IMR-90 (cell line): ENCODE measurements around the gene USH2A. TPM values are rescaled to one million over a fixed set of nuclear protein-coding genes. Genes with fewer than 3 reads are reported as not detected.

Experiments used
- ATAC-seq: fragments of 200-7000 bp; cut with Tn5 transposase; 2 replicates; pipeline ENCODE4 v1.9.1; 2020; ENCODE audit warnings: low read depth, mild to moderate bottlenecking, moderate library complexity
- BruUV-seq: library from RNA; stranded (reverse); fragments of 400-500 nt; replicated peaks from 2 replicates; lab custom pipeline; 2021; lab: Mats Ljungman, UMichigan
- CTCF ChIA-PET: fragments of 300-600 bp; formaldehyde crosslinking; extraction: SDS; loops from one replicate; lab custom pipeline; 2021; ENCODE audit warnings: antibody characterized with exemption; lab: Yijun Ruan, JAX
- POLR2A ChIA-PET: fragments of 300-600 bp; sonication (Branson Sonifier 250); formaldehyde crosslinking; loops from one replicate; lab custom pipeline; 2022; ENCODE audit warnings: antibody characterized with exemption; ENCODE audit not compliant: unreplicated experiment; lab: Charles Lee
- DNase-seq: peaks from one replicate; pipeline ENCODE4 v3.0.0; 2013
- H2AFZ ChIP-seq: replicated peaks from 2 replicates; pipeline ENCODE3; 2013; ENCODE audit warnings: low read length, mild to moderate bottlenecking; ENCODE audit not compliant: poor library complexity
- H2AK5ac ChIP-seq: 2 replicates; pipeline ENCODE4 v1.6.1; 2013; ENCODE audit warnings: low read depth, low read length, inconsistent platforms
- H2AK9ac ChIP-seq: replicated peaks from 2 replicates; pipeline ENCODE3; 2013; ENCODE audit warnings: mild to moderate bottlenecking, low read depth, low read length, moderate library complexity; ENCODE audit not compliant: poor library complexity
- H2BK120ac ChIP-seq: 2 replicates; pipeline ENCODE4 v1.6.1; 2013; ENCODE audit warnings: low read depth, low read length, inconsistent platforms
- H2BK15ac ChIP-seq: 3 replicates; pipeline ENCODE4 v1.6.1; 2013; ENCODE audit warnings: low read depth, low read length, inconsistent platforms
- H2BK20ac ChIP-seq: 2 replicates; pipeline ENCODE4 v1.6.1; 2013; ENCODE audit warnings: low read depth, mild to moderate bottlenecking, inconsistent platforms, low read length, moderate library complexity
- H2BK5ac ChIP-seq: 2 replicates; pipeline ENCODE4 v1.6.1; 2013; ENCODE audit warnings: mild to moderate bottlenecking, low read depth, low read length, inconsistent platforms; ENCODE audit not compliant: poor library complexity, severe bottlenecking
- H3K14ac ChIP-seq: replicated peaks from 2 replicates; pipeline ENCODE4 v1.6.1; 2013; ENCODE audit warnings: low read depth, low read length, inconsistent platforms
- H3K18ac ChIP-seq: 2 replicates; pipeline ENCODE4 v1.6.1; 2013; ENCODE audit warnings: low read depth, low read length, control low read depth
- H3K23ac ChIP-seq: 2 replicates; pipeline ENCODE4 v1.6.1; 2013; ENCODE audit warnings: low read depth, low read length, inconsistent platforms
- H3K27ac ChIP-seq: 2 replicates; pipeline ENCODE4 v1.5.1; 2013; ENCODE audit warnings: mild to moderate bottlenecking, control low read depth, low read length; ENCODE audit not compliant: insufficient read depth
- H3K27me3 ChIP-seq: 2 replicates; pipeline ENCODE4 v1.6.1; 2013; ENCODE audit warnings: low read length; ENCODE audit not compliant: control insufficient read depth, insufficient read depth
- H3K36me3 ChIP-seq: 2 replicates; pipeline ENCODE4 v1.6.1; 2013; ENCODE audit warnings: low read length, mixed read lengths; ENCODE audit not compliant: control insufficient read depth, insufficient read depth
- H3K4ac ChIP-seq: 2 replicates; pipeline ENCODE4 v1.6.1; 2013; ENCODE audit warnings: low read depth, low read length, inconsistent platforms
- H3K4me1 ChIP-seq: 2 replicates; pipeline ENCODE4 v1.6.1; 2013; ENCODE audit warnings: low read length, mixed read lengths; ENCODE audit not compliant: control insufficient read depth, insufficient read depth
- H3K4me2 ChIP-seq: 2 replicates; pipeline ENCODE4 v1.6.1; 2013; ENCODE audit warnings: low read depth, mild to moderate bottlenecking, control low read depth, low read length, moderate library complexity
- H3K4me3 ChIP-seq: 2 replicates; pipeline ENCODE4 v1.5.1; 2013; ENCODE audit warnings: low read depth, mild to moderate bottlenecking, control low read depth, low read length, moderate library complexity; ENCODE audit not compliant: insufficient read depth
- H3K56ac ChIP-seq: 2 replicates; pipeline ENCODE4 v1.6.1; 2013; ENCODE audit warnings: low read length, inconsistent platforms; ENCODE audit not compliant: insufficient read depth; ENCODE audit errors: extremely low read depth
- H3K79me1 ChIP-seq, 2 experiments: 2 replicates each; pipeline ENCODE4 v1.6.1; 2013; ENCODE audit warnings: low read length in 2 of 2, inconsistent platforms in 1 of 2, low read depth in 1 of 2
- H3K9ac ChIP-seq: 2 replicates; pipeline ENCODE4 v1.6.1; 2013; ENCODE audit warnings: low read depth, low read length, control low read depth
- H3K9me1 ChIP-seq: 2 replicates; pipeline ENCODE4 v1.6.1; 2013; ENCODE audit warnings: low read length, inconsistent platforms; ENCODE audit not compliant: insufficient read depth
- H3K9me3 ChIP-seq: 2 replicates; pipeline ENCODE4 v1.6.1; 2013; ENCODE audit warnings: low read length; ENCODE audit not compliant: control insufficient read depth, insufficient read depth
- H4K20me1 ChIP-seq: 2 replicates; pipeline ENCODE4 v1.6.1; 2013; ENCODE audit warnings: low read length, inconsistent platforms; ENCODE audit not compliant: insufficient read depth
- H4K5ac ChIP-seq: 2 replicates; pipeline ENCODE4 v1.6.1; 2013; ENCODE audit warnings: mild to moderate bottlenecking, low read depth, low read length, control low read depth
- H4K8ac ChIP-seq, 2 experiments: 2 replicates each; pipeline ENCODE4 v1.6.1; 2013; ENCODE audit warnings: low read depth in 2 of 2, low read length in 2 of 2, control low read depth in 1 of 2, inconsistent platforms in 1 of 2
- H4K91ac ChIP-seq: 2 replicates; pipeline ENCODE4 v1.6.1; 2013; ENCODE audit warnings: low read depth, low read length, inconsistent platforms; ENCODE audit not compliant: insufficient read depth
- FOS ChIP-seq: fragments of 150-350 bp; IDR thresholded peaks from 2 replicates; pipeline ENCODE4 v1.6.1; 2016; ENCODE audit warnings: low read depth, low read length
- MAZ ChIP-seq: IDR thresholded peaks from 2 replicates; pipeline ENCODE4 v1.6.1; 2012; ENCODE audit warnings: low read depth, mild to moderate bottlenecking, low read length, improper control_type of control experiment, moderate library complexity, borderline replicate concordance
- POLR2A ChIP-seq: IDR thresholded peaks from 2 replicates; pipeline ENCODE4 v1.6.1; 2012; ENCODE audit warnings: mild to moderate bottlenecking, low read depth, low read length
- RAD21 ChIP-seq: IDR thresholded peaks from 2 replicates; pipeline ENCODE4 v1.6.1; 2012; ENCODE audit warnings: low read length, improper control_type of control experiment
- RCOR1 ChIP-seq: IDR thresholded peaks from 2 replicates; pipeline ENCODE4 v1.6.1; 2012; ENCODE audit warnings: mild to moderate bottlenecking, low read length, improper control_type of control experiment; ENCODE audit not compliant: insufficient replicate concordance
- SMC3 ChIP-seq: fragments of 150-350 bp; IDR thresholded peaks from 2 replicates; pipeline ENCODE4 v1.6.1; 2016; ENCODE audit warnings: low read depth, mild to moderate bottlenecking, antibody characterized with exemption, low read length, moderate library complexity
- WGBS, 2 experiments: methylation state at CpG; one replicate each; pipeline versions ENCODE4 v1.1.5 to v1.1.7; 2013; ENCODE audit warnings: missing lambda C conversion rate in 2 of 2; ENCODE audit not compliant: insufficient read length in 1 of 2; ENCODE audit errors: extremely low coverage in 2 of 2; 5-methylcytosine and 5-hydroxymethylcytosine counted together
- dilution Hi-C: fragments of 300-500 bp; cut with HindIII; formaldehyde crosslinking; loops from one replicate; pipeline ENCODE4 v1.14.3; 2018; ENCODE audit warnings: low sequenced_read_pairs; ENCODE audit not compliant: unreplicated experiment
- in situ Hi-C: fragments of 300-500 bp; cut with MboI; formaldehyde crosslinking; loops from 3 replicates; pipeline ENCODE4 v1.14.3; 2019; ENCODE audit warnings: low sequenced_read_pairs, inconsistent platforms, mixed read lengths
- intact Hi-C: fragments of 100-400 bp; cut with micrococcal nuclease; formaldehyde crosslinking; loops from 2 replicates; pipeline ENCODE4 v1.10.0; 2022
- polyA plus RNA-seq, 3 experiments: library from polyadenylated mRNA; depleted of rRNA; stranded (reverse); fragments of >200 nt; gene quantifications; 2 replicates each; pipeline ENCODE4 v1.2.3, GENCODE V29; 2012; ENCODE audit warnings: low replicate concordance in 1 of 3
- total RNA-seq: library from RNA; depleted of rRNA; stranded (reverse); fragments of >200 nt; gene quantifications from 2 replicates; pipeline ENCODE4 v1.2.3, GENCODE V29; 2012
- TF ChIP-seq, protein P1 (sequence below): conservative IDR thresholded peaks from 2 replicates; pipeline ENCODE4 v1.5.1; 2012; ENCODE audit warnings: mild to moderate bottlenecking, low read depth, low read length, improper control_type of control experiment
- TF ChIP-seq, protein P2 (sequence below): fragments of 150-350 bp; IDR thresholded peaks from 2 replicates; pipeline ENCODE4 v1.6.1; 2017; ENCODE audit warnings: mild to moderate bottlenecking, antibody characterized with exemption, low read length, low read depth

Gene USH2A
- total and polyA plus RNA-seq, 2 of the 4 experiments (the other 2 are of a cell fraction), result under 0.01 to 0.02 TPM

DNA sequence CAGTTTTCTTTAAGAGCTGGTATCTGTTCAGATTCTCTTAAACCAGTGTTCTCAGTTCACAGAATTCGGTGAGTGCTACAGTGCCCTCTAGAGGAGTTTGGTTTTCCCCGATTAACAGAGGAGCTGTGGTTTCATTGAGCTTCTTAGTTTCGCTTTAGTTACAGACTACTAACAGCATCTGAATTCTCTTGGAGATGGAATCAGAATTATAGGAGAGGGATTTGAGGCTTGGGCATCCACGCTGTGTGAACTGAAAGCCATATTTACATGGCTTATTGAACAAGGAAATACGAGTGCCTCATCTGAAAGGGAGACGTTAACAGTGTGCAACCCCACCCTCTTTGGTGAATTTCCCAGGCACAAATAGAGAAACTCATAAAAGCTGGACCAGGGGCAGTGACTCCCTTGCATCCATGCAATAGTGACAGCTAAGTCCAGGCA, 202.0 kb downstream of the USH2A start:
- CTCF ChIA-PET, result interaction anchor here (0.5 to 1.8 kb wide), 42 partner anchors 9 to 958 kb away, joined by 3 to 10 read pairs (median 4); no protein-coding TSS in a partner anchor
- Histone ChIP-seq H2AFZ (peak overlapping the region; percentile 86), H4K5ac (peak overlapping the region; percentile 95), H2BK20ac (peak overlapping the region; percentile 100), H3K27me3 (no peaks in the 10 kb centered on the region), H3K4ac (peak overlapping the region; percentile 93), H2BK5ac (peak overlapping the region; percentile 90), H2AK5ac (0 out of 2 replicates have a peak overlapping the region, but pooled peaks have one; percentile 57), H3K79me1 (no peaks in the 10 kb centered on the region), H3K56ac (peak overlapping the region; percentile 98), H3K4me1 (peaks cover 4% of the 10 kb centered on the region; the same call in 1 of the 2 replicates), H3K9me3 (no peaks in the 10 kb centered on the region), H2BK120ac (peak overlapping the region; percentile 99), H4K20me1 (no peaks in the 10 kb centered on the region), H3K4me2 (peak overlapping the region; percentile 95), H3K18ac (peak overlapping the region; percentile 95), H3K23ac (peak overlapping the region; percentile 95), H2BK15ac (peak overlapping the region; percentile 82), H4K8ac (peak overlapping the region; percentile 56 to 95), H3K9me1 (no peaks in the 10 kb centered on the region), H4K91ac (peak overlapping the region; percentile 92), H3K27ac (peak overlapping the region; percentile 82), H3K4me3 (peak overlapping the region; percentile 76), H3K36me3 (no peaks in the 10 kb centered on the region), H2AK9ac (no peak overlapping the region), H3K9ac (peak overlapping the region; percentile 89), H3K14ac (peak overlapping the region; percentile 99)
- ATAC-seq (peak; percentile 94), DNase-seq (peak; percentile 86)
- POLR2A ChIA-PET, result interaction anchor here (0.7 kb wide), 1 partner anchor 244 kb away, joined by 3 read pairs; no protein-coding TSS in a partner anchor
- no peak for TF ChIP-seq MAZ
- TF ChIP-seq, protein P1, sequence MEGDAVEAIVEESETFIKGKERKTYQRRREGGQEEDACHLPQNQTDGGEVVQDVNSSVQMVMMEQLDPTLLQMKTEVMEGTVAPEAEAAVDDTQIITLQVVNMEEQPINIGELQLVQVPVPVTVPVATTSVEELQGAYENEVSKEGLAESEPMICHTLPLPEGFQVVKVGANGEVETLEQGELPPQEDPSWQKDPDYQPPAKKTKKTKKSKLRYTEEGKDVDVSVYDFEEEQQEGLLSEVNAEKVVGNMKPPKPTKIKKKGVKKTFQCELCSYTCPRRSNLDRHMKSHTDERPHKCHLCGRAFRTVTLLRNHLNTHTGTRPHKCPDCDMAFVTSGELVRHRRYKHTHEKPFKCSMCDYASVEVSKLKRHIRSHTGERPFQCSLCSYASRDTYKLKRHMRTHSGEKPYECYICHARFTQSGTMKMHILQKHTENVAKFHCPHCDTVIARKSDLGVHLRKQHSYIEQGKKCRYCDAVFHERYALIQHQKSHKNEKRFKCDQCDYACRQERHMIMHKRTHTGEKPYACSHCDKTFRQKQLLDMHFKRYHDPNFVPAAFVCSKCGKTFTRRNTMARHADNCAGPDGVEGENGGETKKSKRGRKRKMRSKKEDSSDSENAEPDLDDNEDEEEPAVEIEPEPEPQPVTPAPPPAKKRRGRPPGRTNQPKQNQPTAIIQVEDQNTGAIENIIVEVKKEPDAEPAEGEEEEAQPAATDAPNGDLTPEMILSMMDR, result peak; percentile 83
- TF ChIP-seq POLR2A, result no peak
- peak; percentile 70 for TF ChIP-seq RAD21
- TF ChIP-seq SMC3, result peak; percentile 68
- TF ChIP-seq FOS, result no peak
- TF ChIP-seq, protein P2, sequence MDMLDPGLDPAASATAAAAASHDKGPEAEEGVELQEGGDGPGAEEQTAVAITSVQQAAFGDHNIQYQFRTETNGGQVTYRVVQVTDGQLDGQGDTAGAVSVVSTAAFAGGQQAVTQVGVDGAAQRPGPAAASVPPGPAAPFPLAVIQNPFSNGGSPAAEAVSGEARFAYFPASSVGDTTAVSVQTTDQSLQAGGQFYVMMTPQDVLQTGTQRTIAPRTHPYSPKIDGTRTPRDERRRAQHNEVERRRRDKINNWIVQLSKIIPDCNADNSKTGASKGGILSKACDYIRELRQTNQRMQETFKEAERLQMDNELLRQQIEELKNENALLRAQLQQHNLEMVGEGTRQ, result no peak
- no peak for TF ChIP-seq RCOR1
- BruUV-seq, result no TSS peak
- in situ Hi-C loops (no loop called here), dilution Hi-C loops (no loop called here), intact Hi-C loops (loop anchor here (1.0 to 5.0 kb wide), 5 partner anchors 228 to 521 kb away; partner anchors contain the start of gene ESRRG)
- WGBS, 2 experiments, result 10% methylated on average over 2 of the region's 6 CpGs; no CpG with 5 or more reads in 1 of the 2 experiments
